HG03135 (cell line): ENCODE results near the gene UFD1.
"Not testable (repeated sequence)": the region's sequence is repeated elsewhere in the genome, so short reads cannot be mapped to it uniquely, and the experiment has no call there.

Experiments used
- ATAC-seq: cut with Tn5 transposase; IDR thresholded peaks from one replicate; pipeline ENCODE4 v1.9.1; 2021; ENCODE audit warnings: mild to moderate bottlenecking, moderate library complexity; ENCODE audit not compliant: unreplicated experiment

UFD1 gene

DNA sequence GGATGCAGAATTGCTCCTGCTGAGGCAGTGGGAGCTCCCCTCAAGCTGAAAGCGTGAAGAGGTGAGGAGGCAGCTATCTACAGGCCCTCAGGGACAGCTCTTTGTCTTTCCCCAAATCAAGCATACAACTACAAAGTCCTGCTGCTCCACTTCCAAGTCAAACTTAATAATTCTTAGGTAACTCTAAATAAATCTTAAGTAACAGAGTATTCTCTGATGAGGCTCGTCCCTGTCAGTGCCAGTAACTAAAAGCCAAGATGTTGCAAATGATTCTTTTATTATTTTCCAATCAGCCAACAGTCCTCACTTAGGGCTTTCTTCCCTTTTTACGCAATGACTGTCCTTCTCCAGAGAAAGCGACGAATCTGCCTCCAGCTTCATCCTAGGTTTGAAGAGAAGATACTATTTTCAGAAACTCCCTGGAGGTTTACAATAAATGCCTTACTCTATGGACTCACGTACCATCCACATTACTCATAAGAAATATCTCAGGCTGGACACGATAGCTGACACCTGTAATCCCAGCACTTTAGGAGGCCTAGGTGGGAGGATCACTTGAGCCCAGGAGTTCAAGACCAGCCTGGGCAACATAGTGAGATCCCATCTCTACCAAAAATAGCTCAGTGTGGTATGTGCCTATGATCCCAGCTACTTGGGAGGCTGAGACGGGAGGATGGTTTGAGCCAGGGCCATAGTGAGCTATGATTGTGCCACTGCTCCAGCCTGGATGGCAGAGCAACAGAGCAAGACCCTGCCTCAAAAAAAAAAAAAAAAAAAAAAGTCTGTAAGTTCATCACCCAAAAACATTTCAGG lies 28.4 kb downstream of the UFD1 start:
- ATAC-seq, result no peak

DNA sequence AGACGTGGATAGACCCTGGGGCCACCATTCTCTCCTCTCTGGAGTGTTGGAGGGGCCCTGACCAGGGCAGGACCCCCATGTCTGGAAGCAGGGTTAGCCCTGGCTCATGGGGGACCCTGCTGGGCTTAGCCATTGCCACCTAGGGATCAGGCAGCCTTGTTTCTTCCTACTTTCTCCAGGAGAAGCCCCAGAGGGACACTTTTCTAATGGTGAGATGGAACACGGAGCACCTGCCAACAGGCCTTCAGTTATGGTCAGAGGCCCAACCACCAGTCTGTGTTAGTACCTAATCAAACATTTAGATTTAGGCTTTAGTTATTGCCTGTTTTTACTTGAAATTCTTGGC lies 29.6 kb downstream of the UFD1 start:
- ATAC-seq, result no peak

DNA sequence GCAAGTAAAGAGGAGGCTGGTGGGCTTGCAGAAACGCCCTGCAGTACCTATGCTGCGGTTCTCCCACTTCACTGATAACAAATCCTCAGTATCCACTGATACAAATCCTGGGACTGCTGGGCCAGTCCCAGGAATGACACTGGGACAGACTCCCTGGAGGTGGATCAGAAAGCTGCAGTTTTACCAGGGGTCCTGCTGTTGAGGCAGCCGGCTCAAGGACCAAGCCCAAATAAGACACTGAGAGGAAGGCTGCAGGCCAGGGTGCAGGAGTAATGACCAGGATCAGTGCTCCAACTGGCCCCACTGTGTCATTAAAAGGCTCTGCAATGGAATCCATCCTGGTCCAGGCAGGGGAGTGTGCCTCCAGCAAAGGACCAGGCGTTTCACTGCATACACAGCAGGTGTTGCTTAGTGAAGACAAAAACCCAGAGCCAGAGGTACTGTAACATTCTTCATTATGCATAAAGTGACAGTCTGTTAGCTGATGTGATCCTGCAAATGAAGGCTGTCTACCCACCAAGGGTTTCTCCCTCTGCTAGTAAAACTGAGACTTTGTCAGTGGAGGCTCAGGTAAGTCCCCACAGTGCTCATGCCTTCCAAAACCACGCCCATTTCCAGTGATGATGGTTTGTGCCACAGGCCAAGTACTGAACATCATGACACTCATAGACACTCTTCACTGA lies 30.1 kb downstream of the UFD1 start:
- no peak for ATAC-seq

- peak; percentile 45 for ATAC-seq
Measured at GRCh38 chr22:19448076-19448607, 30.9 kb downstream of the UFD1 start.

DNA sequence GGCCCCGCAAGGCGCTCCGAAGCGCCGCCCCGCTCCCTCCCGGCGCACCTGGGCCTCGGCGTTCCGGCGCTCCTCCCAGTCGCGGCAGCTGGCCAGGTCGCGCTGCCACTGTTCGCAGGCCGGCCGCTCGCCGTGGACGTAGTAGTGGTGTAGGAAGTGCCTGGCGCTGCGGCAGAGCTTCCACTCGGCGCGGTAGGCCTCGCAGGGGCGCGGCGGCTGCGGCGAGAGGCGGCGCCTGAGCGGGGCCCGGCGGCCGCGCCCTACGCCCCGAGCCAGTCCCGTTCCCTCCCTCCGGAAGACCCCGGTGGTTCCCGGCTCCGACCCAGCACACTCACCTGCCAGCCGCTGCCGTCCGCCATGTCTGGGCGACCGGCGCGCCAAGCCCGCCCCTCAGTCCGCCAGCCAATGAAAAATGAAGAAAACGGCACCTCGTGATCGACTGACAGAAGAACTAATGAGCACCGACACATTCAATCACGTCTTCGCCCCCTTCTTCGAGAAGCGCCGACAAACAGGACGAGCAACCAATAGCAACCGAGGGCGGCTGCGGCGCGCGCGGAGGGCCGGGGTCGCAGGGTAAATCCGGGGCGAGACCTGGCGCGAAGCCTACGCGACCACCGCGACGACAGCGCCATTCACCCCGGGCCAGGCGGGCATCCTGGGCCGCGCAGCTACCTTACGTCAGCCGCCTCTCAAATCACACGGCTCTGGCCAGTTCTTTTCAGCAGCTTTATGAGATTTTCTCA lies 31.5 kb downstream of the UFD1 start, which contains the start of gene C22orf39:
C22orf39 (minus strand) TSS at position 382 of the 746 bp plus-strand sequence; CDS start at position 359, 23 bp downstream.
- peak; percentile 84 for ATAC-seq

DNA sequence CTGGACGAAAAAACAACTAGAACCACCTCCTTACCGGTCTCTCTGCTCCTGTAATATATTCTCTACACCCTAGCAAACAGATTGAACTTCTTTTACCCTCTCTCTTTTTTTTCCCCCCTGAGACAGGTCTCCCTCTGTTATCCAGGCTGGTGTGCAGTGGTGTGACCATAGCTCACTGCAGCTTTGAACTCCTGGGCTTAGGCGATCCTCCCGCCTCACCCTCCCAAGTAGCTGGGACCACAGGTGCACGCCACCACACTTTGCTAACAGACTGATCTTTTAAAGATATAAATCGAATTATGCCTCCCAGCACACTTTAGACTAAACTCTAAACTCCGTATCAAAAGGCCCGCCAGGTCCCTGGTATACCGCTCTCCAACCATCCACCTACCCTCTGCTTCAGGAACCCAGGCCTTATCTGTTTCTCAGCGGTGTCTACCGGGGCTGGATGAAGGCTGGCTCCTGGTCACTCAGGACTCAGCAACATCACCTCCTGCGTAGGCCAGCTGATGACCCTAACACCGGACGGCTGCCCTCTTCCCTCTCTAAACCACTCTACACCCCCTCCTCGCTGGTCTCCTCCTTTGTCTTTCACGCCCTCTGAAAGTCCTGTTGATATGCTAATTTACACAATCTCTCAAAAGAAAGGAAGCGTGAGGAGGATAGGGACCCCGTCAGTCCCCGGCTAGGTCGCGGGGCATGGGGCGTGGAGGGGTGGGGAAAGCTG lies 32.2 kb downstream of the UFD1 start:
- no peak for ATAC-seq

DNA sequence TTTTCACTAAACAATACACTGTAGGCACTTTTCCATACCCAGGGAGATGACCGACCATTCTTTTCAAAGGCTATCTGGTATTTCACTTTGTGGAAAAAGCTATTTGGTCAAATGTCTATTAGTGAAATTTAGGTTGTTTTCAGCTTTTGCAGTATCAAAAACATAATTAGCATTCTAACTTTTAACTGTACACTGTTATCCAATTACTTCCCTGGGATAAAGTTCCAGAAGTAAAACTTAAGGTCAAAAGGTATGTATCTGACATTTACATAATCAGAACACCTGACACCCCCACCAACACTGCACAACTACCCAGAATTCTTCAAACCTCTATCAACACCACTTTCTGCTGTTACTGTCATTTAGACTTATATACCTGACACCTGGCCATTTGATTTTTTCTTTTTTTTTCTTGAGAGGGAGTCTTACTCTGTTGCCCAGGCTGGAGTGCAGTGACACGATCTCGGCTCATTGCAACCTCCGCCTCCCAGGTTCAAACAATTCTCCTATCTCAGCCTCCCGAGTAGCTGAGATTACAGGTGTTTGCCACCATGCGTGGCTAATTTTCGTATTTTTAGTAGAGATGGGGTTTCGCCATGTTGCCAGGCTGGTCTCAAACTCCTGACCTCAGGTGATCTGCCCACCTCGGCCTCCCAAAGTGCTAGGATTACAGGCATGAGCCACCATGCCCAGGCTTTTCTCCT lies 33.6 kb downstream of the UFD1 start:
- not testable (repeated sequence) for ATAC-seq

DNA sequence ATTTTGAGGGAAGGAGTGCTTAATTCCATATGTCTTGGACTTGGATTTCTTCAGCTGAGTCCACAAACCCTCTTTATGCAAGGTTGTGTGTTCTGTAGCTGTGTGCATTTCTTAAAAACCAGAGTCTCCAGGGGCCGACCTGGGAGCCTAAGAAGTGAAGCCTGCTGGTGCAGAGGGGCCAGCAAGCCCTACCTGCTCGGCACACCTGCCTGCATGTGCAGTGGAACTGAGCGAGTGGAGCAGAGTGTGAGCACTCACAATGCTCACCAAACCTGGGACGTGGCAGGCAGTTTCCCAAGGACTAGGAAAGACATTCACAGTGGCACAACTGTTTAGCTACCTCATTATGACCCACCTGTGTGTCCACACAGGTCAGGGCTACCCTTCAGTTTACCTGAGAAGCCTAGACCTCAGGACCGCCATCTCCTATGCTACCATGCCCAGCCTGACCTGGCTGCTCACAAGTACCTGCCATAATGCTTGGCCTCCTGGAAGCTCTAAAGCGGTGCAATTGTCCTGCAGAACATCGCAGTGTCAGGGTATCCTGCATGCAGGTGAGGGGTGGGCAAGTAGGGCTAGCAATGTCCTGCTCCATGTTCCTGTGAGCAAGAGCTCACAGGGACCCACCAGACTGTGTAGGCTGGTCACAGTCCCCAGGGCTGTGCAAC lies 35.3 kb downstream of the UFD1 start:
- no peak for ATAC-seq

- ATAC-seq, result no peak
Measured at GRCh38 chr22:19442166-19442565, 36.8 kb downstream of the UFD1 start.

DNA sequence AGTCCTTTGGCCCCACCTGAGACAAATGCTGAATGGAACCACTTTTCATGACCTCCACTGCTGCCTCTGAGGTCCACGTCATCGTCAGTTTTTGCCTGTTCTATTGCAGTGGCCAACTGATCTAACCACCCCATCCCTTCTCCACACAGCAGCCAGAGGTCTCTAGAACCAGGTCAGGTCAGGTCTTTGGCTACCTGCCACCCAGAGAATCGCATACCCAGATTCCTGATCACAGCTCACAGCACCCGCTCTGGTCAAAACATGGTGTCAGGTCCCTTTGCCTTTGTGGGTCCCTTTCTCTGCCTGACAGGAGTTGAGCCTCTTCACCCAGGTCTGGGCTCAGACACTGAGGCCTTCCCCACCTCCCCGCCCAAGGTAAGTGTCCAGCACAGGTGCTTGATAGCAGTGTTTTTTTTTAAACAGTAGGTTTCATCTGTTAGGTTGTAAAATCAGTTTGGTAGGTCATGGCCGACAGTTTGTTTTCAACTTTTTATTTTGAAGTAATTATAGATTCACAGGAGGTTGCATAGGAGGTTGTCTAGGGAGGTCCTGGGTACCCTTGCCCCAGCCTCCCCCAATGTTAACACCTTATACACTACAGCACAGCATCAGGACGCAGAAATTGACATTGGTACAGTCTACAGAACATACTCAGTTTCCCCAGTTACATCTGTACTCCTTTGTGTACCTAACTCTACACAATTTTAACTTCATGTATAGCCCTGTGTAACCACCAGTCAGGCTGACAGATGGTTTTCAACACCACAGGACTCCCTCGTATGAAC lies 38.4 kb downstream of the UFD1 start:
- no peak for ATAC-seq

- no peak for ATAC-seq
Measured at GRCh38 chr22:19438298-19438697, 40.7 kb downstream of the UFD1 start.

GRCh38 chr22:19436444-19437161 lies 42.4 kb downstream of the UFD1 start:
- ATAC-seq, result not testable (repeated sequence)

- no peak for ATAC-seq
Measured at GRCh38 chr22:19434829-19435580, 44.0 kb downstream of the UFD1 start.

GRCh38 chr22:19434401-19434800 lies 44.6 kb downstream of the UFD1 start:
- no peak for ATAC-seq

DNA sequence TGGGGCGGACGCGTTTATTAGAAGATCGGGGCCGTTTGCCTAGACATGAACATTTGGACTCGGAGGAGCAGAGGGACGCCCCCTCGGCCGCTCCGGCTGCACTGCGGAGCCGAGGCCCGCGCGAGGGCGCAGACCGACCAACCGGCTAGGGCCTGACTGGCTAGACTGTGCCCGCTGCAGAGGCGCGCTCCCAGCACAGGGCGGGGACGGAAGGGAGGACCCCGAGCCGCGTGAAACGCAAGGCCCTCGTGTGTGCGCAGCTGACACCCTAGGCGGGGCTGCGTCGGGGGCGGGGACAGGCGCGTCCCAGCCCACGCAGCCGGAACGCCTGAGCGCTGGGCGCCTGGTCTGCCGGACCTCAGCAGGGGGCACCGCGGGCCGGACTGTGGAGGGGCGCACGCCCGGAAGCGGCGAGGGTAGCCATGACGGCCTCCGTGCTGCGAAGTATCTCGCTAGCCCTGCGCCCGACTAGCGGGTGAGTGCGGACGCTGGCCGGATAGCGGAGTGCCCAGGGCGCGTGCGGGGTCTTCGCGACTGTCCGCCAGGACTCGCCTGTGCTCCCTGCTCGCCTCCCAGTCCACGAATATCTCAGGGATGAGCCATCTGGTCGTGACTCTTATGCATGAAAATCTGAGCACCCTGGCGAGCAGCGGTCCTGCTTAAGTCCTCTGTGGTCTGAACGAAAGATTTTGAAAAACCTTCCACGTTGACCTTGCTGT lies 46.7 kb downstream of the UFD1 start, which contains the start of gene MRPL40:
MRPL40 (plus strand) TSS at position 413 of the 719 bp plus-strand sequence; CDS start at position 423, 10 bp downstream.
- peak; percentile 63 for ATAC-seq

DNA sequence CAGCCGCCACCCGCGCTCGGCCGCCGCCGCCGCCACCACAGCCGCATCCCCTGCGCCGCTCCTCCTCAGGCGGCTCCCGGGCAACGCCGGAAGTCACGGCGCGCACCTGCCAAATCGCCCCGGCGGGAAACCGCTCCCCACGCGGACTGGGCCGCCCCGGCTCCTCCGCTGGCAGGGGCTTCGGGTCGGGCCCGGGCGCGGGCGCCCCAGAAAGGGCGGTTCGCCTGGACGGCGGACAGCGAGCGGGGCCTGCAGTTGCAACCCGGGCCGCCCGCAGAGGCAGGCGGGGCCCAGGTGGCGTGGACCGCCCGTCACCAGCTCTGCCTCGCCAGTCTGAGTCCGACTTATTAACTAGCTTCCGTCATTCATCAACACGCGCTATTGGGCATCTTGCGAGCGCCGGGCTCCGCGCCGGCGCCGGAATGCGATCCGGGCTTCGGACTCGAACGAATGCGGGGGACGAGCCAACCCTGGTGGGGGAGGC lies 47.3 kb downstream of the UFD1 start, which contains the start of gene HIRA:
HIRA (minus strand) TSS at position 85 of the 484 bp plus-strand sequence. CDS start 257 bp downstream, outside the sequence.
- ATAC-seq, result peak; percentile 47
